Liver (tissue), 3 donors: ENCODE data around the gene SUGCT.

Experiments used
- EGR1 ChIP-seq, 2 donors: IDR thresholded peaks; 2 replicates each; pipeline ENCODE4 v1.6.1; 2016 to 2018; ENCODE audit warnings: antibody characterized with exemption in 2 of 2, low read depth in 2 of 2
- GABPA ChIP-seq, 2 donors: IDR thresholded peaks in 1 of 2; conservative IDR thresholded peaks in 1 of 2; 2 replicates each; pipeline ENCODE4 v1.6.1; 2016; ENCODE audit warnings: antibody characterized with exemption in 2 of 2, mild to moderate bottlenecking in 1 of 2, moderate library complexity in 1 of 2
- NR2F2 ChIP-seq: IDR thresholded peaks from 2 replicates; pipeline ENCODE4 v1.6.1; 2016; ENCODE audit warnings: antibody characterized with exemption
- RAD21 ChIP-seq, 2 donors: IDR thresholded peaks; 2 replicates each; pipeline ENCODE4 v1.6.1; 2016; ENCODE audit warnings: antibody characterized with exemption in 2 of 2, mild to moderate bottlenecking in 2 of 2
- TAF1 ChIP-seq: conservative IDR thresholded peaks from 2 replicates; pipeline ENCODE4 v1.6.1; 2016; ENCODE audit warnings: antibody characterized with exemption, mild to moderate bottlenecking
- YY1 ChIP-seq: IDR thresholded peaks from 2 replicates; pipeline ENCODE4 v1.6.1; 2016; ENCODE audit warnings: antibody characterized with exemption, mild to moderate bottlenecking
- TF ChIP-seq, protein P1 (sequence below): fragments of 150-350 bp; IDR thresholded peaks from 2 replicates; pipeline ENCODE4 v1.5.1; 2017; ENCODE audit warnings: improper control_type of control experiment, low read depth, low read length; ENCODE audit not compliant: missing input control
- TF ChIP-seq, protein P2 (sequence below): IDR thresholded peaks from 2 replicates; pipeline ENCODE4 v1.6.1; 2016; ENCODE audit warnings: antibody characterized with exemption, mild to moderate bottlenecking
- TF ChIP-seq, protein P3 (sequence below): IDR thresholded peaks from 2 replicates; pipeline ENCODE4 v1.6.1; 2016; ENCODE audit warnings: antibody characterized with exemption
- TF ChIP-seq, protein P4 (sequence below): IDR thresholded peaks from 2 replicates; pipeline ENCODE4 v1.6.1; 2016; ENCODE audit warnings: antibody characterized with exemption
- donor health status: healthy.
- donor health status: healthy.

DNA sequence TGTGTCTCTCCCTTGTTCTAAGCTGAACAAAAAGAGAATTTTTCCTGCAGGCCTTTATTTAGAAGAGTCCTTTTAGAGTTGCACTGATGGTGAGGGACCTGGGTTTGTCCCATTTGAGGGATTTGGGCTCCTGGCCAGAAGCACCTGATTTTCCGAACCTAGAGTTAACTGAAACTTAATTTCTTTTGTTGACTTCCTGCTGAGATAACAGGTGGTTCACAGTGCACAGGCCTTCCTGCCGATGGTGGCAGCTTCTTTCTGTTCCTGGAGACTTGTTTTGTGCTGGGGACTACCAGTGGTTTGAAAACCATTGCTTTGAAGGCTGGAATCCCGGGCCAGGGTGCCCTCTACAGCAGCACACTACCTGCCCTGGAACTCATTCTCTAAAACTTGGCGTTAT, 99.2 kb downstream of the SUGCT start:
- TF ChIP-seq, protein P1, sequence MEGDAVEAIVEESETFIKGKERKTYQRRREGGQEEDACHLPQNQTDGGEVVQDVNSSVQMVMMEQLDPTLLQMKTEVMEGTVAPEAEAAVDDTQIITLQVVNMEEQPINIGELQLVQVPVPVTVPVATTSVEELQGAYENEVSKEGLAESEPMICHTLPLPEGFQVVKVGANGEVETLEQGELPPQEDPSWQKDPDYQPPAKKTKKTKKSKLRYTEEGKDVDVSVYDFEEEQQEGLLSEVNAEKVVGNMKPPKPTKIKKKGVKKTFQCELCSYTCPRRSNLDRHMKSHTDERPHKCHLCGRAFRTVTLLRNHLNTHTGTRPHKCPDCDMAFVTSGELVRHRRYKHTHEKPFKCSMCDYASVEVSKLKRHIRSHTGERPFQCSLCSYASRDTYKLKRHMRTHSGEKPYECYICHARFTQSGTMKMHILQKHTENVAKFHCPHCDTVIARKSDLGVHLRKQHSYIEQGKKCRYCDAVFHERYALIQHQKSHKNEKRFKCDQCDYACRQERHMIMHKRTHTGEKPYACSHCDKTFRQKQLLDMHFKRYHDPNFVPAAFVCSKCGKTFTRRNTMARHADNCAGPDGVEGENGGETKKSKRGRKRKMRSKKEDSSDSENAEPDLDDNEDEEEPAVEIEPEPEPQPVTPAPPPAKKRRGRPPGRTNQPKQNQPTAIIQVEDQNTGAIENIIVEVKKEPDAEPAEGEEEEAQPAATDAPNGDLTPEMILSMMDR = no peak
- TF ChIP-seq NR2F2 (no peak), EGR1 (IDR thresholded peaks at IDR 0.05; ENCODE audit: low read depth in 2 of 2) (no peak), TAF1 (no peak), GABPA (IDR thresholded peaks at IDR 0.05 in 1 of 2, conservative IDR thresholded peaks at IDR 0.05 in 1 of 2) (no peak), YY1 (no peak), RAD21 (IDR thresholded peaks at IDR 0.05) (no peak)
- TF ChIP-seq, protein P2, sequence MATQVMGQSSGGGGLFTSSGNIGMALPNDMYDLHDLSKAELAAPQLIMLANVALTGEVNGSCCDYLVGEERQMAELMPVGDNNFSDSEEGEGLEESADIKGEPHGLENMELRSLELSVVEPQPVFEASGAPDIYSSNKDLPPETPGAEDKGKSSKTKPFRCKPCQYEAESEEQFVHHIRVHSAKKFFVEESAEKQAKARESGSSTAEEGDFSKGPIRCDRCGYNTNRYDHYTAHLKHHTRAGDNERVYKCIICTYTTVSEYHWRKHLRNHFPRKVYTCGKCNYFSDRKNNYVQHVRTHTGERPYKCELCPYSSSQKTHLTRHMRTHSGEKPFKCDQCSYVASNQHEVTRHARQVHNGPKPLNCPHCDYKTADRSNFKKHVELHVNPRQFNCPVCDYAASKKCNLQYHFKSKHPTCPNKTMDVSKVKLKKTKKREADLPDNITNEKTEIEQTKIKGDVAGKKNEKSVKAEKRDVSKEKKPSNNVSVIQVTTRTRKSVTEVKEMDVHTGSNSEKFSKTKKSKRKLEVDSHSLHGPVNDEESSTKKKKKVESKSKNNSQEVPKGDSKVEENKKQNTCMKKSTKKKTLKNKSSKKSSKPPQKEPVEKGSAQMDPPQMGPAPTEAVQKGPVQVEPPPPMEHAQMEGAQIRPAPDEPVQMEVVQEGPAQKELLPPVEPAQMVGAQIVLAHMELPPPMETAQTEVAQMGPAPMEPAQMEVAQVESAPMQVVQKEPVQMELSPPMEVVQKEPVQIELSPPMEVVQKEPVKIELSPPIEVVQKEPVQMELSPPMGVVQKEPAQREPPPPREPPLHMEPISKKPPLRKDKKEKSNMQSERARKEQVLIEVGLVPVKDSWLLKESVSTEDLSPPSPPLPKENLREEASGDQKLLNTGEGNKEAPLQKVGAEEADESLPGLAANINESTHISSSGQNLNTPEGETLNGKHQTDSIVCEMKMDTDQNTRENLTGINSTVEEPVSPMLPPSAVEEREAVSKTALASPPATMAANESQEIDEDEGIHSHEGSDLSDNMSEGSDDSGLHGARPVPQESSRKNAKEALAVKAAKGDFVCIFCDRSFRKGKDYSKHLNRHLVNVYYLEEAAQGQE = no peak
- TF ChIP-seq, protein P3, sequence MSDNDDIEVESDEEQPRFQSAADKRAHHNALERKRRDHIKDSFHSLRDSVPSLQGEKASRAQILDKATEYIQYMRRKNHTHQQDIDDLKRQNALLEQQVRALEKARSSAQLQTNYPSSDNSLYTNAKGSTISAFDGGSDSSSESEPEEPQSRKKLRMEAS = no peak
- TF ChIP-seq, protein P4, sequence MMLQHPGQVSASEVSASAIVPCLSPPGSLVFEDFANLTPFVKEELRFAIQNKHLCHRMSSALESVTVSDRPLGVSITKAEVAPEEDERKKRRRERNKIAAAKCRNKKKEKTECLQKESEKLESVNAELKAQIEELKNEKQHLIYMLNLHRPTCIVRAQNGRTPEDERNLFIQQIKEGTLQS = no peak
